ENCODE results near the gene DIDO1. TPM values are rescaled to one million over a fixed set of nuclear protein-coding genes. Genes with fewer than 3 reads are reported as not detected.

Gene DIDO1
- total and polyA plus RNA-seq, 2 of the 4 experiments (the other 2 are of a cell fraction): 21.8 to 28.1 TPM

DNA sequence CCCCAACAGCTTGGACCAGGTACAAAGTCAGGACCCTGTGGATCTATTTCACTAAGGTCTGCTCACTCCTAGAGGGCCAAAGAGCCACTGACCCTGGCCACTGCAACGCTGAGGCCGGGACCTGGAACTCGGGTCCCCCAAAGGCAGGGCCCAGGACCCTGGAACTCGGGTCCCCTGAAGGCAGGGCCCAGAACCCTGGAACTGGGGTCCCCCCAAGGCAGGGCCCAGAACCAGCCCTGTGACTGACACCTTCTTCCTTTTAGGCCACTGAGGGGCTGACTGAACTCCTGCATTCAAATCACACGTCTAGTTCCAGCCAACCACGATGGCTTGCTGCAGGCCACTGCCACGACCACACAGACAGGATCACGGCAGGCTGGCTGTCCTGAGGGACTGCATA, 74.1 kb downstream of the DIDO1 start:
- no peak overlapping the region for H3K4me2 ChIP-seq (ENCODE audit: low read depth, low read length)
- H2AFZ ChIP-seq (replicated peaks; ENCODE audit: low read length, poor library complexity): no peak overlapping the region
- intact Hi-C loops (cut with micrococcal nuclease) (no loop called here), in situ Hi-C loops (cut with MboI; ENCODE audit: low sequenced_read_pairs) (no loop called here), dilution Hi-C loops (cut with HindIII; ENCODE audit: low sequenced_read_pairs, unreplicated experiment) (no loop called here)
- H2BK15ac ChIP-seq (ENCODE audit: low read depth, low read length): no peak overlapping the region
- H2BK5ac ChIP-seq (ENCODE audit: low read depth, low read length, poor library complexity, severe bottlenecking): no peak overlapping the region
- no peak overlapping the region for H3K14ac ChIP-seq (replicated peaks; ENCODE audit: low read depth, low read length)
- no peaks in the 10 kb centered on the region for H3K27me3 ChIP-seq (ENCODE audit: control insufficient read depth, insufficient read depth, low read length)
- no peak overlapping the region for H3K56ac ChIP-seq (ENCODE audit: extremely low read depth, insufficient read depth, low read length)
- peaks cover 26% of the 10 kb centered on the region for H3K36me3 ChIP-seq (ENCODE audit: control insufficient read depth, insufficient read depth, low read length)
- H2BK20ac ChIP-seq (ENCODE audit: low read depth, low read length): no peak overlapping the region
- WGBS, 2 experiments (ENCODE audit: extremely low coverage in 2 of 2, insufficient read length in 1 of 2): 100% methylated on average over 5 of the region's 8 CpGs; no CpG with 5 or more reads in 1 of the 2 experiments
- no peak overlapping the region for H3K4ac ChIP-seq (ENCODE audit: low read depth, low read length)
- H4K5ac ChIP-seq (ENCODE audit: low read depth, low read length): no peak overlapping the region
- ATAC-seq (ENCODE audit: low read depth) (no peak), DNase-seq (no peak)
- H4K20me1 ChIP-seq (ENCODE audit: insufficient read depth, low read length): peaks cover 7% of the 10 kb centered on the region
- no peak overlapping the region for H3K9ac ChIP-seq (ENCODE audit: low read depth, low read length)
- no TSS peak for BruUV-seq (replicated peaks)
- no peak overlapping the region for H3K4me3 ChIP-seq (ENCODE audit: insufficient read depth, low read depth, low read length)
- H2AK9ac ChIP-seq (replicated peaks; ENCODE audit: low read depth, low read length, poor library complexity): no peak overlapping the region
- H2AK5ac ChIP-seq (ENCODE audit: low read depth, low read length): no peak overlapping the region
- no peaks in the 10 kb centered on the region for H3K9me3 ChIP-seq (ENCODE audit: control insufficient read depth, insufficient read depth, low read length)
- no peak overlapping the region for H2BK120ac ChIP-seq (ENCODE audit: low read depth, low read length)
- no peak overlapping the region for H3K18ac ChIP-seq (ENCODE audit: low read depth, low read length)
- no peak overlapping the region for H3K27ac ChIP-seq (ENCODE audit: insufficient read depth, low read length)
- peaks cover 4% of the 10 kb centered on the region; the same call in 1 of the 2 replicates for H3K9me1 ChIP-seq (ENCODE audit: insufficient read depth, low read length)
- CTCF ChIA-PET: no interaction called here
- POLR2A ChIA-PET (ENCODE audit: unreplicated experiment): no interaction called here
- no peaks in the 10 kb centered on the region for H3K4me1 ChIP-seq (ENCODE audit: control insufficient read depth, insufficient read depth, low read length)
- no peak overlapping the region for H3K23ac ChIP-seq (ENCODE audit: low read depth, low read length)
- H4K91ac ChIP-seq (ENCODE audit: insufficient read depth, low read depth, low read length): no peak overlapping the region
- no peak overlapping the region for H4K8ac ChIP-seq (ENCODE audit: low read depth in 2 of 2, low read length in 2 of 2)
- TF ChIP-seq CEBPB (IDR thresholded peaks at IDR 0.05; ENCODE audit: low read depth, low read length) (no peak), NFE2L2 (IDR thresholded peaks at IDR 0.05; ENCODE audit: low read depth, low read length) (no peak), RAD21 (IDR thresholded peaks at IDR 0.05; ENCODE audit: low read length) (no peak), MAFK (IDR thresholded peaks at IDR 0.05; ENCODE audit: low read depth, low read length) (no peak)
- H3K79me1 ChIP-seq (ENCODE audit: low read depth in 1 of 2, low read length in 2 of 2): peaks cover 14 to 31% of the 10 kb centered on the region in 2 experiments

Measured in IMR-90 (cell line).